Superior temporal gyrus (tissue), 1 donor: ENCODE measurements around the gene APBB1IP.
"Not testable (repeated sequence)": the region's sequence is repeated elsewhere in the genome, so short reads cannot be mapped to it uniquely, and the experiment has no call there.

Source experiments
- DNase-seq: peaks from one replicate; pipeline ENCODE4 v3.0.0-alpha.2; 2016; ENCODE audit errors: extremely low spot score

Gene APBB1IP

DNA sequence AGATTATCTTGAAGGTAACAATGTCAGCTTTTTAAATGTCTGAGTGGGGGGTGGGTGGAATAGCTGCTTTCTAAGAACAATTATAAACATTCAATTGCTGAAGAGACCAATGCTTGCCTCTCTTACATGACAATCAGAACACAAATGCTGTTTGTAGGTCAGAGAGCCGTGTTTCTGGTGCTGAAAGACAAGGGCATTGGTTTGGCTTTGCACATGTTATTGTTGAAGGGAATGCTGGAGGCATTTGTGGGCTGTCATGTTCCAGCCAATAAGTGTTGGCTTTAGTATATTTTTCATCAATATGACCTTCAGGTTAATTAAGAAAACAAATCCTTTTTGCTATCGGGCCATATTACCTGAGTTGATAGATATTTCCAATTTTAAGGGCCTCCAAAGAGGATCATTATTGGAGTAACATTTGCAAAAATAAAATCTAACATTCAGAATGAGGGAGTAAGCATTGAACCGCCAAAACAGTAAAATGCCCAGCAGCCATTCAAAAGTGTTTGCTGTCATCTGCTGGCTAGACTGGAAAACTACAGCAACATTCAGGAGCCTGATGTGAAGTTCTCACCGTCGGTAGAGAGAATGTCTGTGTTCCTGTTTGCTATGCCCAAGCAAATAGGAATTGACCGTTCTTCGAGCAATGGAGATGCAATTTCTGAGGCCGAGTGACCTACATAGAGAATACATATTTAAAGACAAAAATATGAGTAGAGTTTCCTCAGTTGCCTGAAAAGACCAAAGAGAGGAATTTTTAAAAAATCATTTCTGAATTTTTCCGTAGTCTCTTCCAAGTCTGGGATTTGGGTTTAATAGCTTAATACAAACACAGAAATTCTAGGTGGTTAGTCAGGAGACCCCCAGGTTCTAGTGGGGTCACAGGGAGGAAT is 118.9 kb downstream of the APBB1IP start:
- peak; percentile 84 for DNase-seq

DNA sequence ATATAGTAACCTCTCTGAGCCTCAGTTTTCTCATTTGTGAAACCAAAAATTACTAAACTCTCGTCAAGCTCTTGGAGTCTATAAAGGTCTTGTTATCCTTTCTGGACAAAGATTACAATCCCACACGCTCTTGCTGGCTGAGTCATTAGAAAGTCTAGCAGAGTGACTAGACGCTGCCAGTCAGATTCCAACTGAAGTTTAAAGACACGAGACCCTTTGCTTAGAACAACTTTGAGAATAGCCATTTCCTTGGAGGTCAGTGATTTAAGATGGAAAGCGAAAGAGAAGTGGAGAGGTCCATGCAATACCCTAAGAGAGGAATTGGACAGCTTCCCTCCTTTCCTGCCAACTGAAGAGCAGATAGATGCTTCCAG is 119.5 kb downstream of the APBB1IP start:
- DNase-seq = no peak

DNA sequence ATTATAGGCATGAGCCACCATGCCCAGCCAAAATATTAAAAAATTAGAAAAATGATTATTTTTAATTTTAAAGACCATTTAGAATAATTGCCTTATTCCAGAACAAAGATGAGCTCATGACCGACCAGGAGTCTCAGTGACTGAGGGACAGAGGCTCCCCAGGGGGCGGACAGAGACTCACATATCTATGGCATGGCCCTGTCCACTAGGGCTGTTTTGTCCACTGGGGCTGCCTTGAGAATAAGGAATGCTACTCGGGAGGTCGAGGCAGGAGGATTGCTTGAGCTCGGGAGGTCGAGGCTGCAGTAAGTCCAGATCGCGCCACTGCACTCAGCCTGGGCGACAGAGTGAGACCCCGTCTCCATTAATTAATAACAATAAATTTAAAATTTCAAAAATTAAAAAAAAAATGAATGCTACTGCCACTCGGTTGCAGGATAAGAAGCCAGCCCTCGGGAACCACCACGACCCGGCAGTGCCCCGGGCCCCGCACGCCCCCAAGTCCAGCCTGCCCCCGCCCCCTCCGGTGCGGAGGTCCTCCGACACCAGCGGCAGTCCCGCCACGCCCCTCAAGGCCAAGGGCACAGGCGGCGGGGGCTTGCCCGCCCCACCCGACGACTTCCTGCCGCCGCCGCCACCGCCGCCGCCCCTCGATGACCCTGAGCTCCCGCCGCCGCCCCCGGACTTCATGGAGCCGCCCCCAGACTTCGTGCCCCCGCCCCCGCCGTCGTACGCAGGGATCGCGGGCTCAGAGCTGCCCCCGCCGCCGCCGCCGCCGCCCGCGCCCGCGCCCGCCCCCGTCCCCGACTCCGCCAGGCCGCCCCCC is 128.6 kb downstream of the APBB1IP start:
- no peak for DNase-seq

DNA sequence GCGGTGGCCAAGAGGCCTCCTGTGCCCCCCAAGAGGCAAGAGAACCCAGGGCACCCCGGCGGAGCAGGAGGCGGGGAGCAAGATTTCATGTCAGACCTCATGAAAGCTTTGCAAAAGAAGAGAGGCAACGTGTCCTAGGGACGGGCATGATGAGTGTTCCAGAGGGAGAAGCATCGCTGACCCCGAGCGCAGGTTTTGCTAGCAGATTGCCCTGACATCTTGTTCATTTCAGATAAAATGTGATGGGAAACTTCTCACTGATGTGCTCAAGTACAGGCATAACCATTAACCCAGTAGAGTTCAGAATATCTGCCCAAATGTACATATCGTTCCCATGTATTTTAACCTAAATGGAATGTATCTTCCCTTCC is 129.2 kb downstream of the APBB1IP start:
- no peak for DNase-seq

DNA sequence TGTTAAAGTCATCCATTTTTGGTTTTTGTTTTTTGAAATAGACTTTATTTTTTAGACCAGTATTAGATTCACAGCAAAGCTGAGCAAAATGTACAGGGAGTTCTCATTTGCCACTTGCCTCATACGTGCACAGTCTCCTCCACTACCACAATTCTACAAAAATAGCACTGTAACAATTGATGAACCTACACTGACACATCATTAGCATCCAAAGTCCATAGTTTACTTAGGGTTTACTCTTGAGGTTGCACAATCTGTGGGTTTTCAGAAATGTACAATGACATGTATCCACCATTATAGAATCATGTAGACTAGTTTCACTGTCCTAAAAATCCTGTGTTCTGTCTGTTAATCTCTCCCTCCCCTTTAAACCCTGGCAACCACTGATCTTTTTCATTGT is 133.5 kb downstream of the APBB1IP start:
- DNase-seq = no peak

DNA sequence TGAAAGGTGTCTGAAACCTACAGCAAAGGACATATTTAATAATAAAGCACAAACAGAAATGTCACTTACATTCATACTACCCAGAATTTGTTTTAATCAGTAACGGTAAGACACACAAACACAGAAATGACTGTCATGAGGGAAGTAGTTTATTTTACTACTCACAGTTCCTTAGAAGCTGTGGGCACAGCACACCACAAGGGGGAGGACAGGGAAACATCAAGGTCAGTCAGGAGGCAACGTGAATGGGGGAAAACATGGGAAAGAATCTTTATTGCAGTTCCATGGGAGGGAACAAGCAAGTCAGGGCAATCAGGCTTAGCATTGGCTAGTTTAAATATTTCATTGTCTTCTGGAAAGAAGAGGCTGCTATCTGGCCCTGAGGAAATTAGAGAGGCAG is 135.5 kb downstream of the APBB1IP start:
- DNase-seq = no peak

DNA sequence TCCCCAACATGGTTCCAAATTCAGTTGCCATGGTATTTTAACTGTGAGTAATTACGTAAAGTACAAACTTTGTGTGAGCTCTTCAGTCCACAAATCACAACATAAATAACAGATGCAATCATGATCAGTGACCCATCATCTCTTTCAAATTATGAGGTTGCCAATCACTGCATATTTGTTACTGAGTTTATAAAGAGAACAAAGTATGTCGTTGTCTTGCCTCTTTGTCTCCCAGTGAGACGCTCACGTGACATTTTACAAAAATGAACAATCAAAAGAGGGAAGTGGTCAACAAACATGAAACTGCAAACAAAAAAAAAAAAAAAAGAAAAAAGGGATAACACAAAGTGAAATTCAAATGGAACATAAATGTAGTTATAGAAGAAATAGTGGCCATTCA is 136.6 kb downstream of the APBB1IP start:
- no peak for DNase-seq

DNA sequence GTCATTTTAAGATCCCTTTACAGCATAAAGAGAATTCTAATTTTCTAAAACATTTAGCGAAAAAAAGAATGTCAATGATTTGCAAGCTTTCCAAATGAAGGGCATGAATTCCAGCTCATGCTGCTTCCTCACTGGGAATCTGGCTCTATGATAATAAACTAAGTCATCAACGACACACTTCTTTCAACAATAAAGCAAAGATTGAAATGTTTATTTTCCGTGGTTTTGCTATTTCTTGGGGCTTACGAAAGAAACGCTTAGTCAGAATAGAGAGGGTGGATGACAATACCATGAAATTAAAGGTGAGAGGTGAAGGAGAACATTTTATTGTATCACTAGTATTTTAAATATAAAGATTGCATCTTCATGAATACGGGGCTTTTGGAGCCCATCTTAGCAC is 140.2 kb downstream of the APBB1IP start:
- not testable (repeated sequence) for DNase-seq

DNA sequence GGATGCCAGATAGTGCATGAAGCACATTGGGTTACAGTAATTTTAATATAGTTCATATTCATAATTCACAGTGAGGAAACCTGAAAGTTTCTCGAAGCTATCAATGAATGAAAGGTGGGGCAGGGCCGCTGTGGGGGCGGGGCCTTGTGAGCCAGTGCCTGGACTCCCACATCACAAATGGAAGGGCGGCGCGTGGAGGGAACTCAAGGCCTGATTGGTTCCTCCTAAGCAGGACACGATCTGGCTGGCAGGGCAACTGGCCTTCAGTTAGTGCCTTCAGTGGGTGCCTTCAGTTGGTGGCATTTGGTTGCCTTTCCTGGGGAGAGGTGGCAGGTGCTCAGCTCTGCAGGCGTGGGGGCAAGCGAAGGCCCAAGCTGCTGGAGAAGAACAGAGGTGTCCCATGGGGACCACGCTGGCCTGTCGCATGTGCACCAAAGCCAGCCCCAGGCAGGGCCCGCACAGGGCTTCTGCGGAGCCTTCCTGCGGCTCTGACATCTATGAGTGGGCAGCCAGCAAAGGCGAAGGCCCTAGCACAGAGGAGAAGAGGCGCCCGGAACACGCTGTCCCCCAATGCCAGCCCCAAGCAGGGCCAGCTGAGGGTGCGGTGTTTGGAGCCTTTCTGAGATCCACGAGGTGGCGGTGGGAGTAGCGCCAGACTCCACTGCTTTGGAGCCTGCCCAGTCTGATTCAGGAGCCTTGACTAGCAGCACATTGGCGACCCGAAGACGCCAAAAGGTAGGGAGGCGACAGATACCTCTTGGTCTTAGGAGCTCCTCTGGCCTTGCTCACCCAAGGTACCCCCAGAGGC is 141.3 kb downstream of the APBB1IP start:
- DNase-seq = no peak

DNA sequence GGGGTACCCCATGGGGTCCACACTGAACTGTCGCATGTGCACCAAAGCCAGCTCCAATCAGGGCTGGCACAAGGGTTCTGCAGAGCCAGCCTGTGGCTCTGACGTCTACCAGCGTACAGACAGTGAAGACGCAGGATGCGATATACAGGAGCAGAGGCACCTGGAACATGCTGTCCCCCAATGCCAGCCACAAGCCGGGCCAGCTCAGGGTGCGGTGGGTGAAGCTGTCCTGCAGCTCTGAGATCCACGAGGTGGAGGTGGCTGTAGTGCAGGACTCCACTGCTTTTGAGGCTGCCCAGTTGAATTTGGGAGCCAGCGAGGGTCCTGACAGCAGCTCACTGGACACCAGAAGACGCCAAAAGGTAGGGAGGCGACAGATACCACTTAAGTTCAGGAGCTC is 148.1 kb downstream of the APBB1IP start:
- no peak for DNase-seq

DNA sequence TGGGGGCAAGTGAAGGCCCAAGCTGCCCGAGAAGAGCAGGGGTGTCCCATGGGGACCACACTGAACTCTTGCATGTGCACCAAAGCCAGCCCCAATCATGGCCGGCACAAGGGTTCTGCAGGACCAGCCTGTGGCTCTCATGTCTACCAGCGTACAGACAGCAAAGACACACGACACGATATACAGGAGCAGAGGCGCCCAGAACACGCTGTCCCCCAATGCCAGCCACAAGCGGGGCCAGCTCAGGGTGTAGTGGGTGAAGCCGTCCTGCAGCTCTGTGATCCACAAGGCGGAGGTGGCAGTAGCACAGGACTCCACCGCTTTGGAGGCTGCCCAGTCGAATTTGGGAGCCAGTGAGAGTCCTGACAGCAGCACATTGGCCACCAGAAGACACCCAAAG is 150.5 kb downstream of the APBB1IP start:
- DNase-seq = no peak

DNA sequence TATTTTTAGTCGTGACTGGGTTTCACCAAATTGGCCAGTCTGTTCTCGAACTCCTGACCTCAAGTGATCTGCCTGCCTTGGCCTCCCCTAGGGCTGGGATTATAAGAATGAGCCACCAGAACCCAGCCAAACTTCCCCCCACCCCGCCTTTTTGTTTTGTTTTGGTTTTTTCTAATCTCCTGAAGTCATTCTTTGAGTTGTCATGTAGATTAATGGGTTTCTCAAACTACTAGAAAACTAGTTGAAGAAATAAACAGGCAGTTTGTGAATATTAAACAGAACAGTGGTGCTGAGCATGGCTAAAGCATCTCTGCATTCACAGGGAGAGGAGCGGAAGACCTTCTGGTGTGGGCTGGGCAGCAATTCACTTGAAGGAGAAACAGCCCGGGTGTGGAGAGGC is 151.7 kb downstream of the APBB1IP start:
- DNase-seq = not testable (repeated sequence)

DNA sequence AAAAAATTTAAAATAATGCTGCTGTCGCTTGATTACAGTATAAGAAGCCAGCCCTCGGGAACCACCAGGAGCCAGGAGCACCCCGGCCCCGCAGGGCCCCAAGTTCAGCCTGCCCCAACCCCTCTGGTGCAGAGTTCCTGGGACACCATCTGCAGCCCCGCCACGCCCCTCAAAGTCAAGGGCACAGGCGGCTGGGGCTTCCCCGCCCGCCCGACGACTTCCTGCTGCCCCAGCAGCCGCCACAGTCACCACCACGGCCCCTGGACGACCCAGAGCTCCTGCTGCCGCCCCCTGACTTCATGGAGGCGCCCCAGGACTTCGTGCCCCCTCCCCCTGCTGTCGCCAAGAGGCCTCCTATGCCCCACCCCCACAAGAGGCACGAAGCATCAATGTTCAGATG is 155.8 kb downstream of the APBB1IP start:
- DNase-seq = no peak

DNA sequence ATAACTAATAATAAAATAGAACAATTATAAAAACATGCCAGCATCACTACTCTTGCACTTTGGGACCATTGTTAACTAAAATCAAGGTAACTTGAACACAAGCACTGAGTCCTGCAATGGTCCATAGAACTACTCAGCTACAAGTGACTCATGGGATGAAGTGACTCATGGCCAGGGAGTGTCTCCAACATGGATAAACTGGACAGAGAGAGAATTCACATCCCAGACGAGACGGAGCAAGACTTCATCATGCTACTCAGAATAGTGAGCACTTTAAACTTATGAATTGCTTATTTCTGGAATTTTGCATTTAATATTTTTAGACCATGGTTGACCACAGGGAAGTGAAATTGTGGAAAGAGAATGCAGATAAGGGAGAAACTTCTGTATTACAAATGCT is 165.1 kb downstream of the APBB1IP start:
- not testable (repeated sequence) for DNase-seq

DNA sequence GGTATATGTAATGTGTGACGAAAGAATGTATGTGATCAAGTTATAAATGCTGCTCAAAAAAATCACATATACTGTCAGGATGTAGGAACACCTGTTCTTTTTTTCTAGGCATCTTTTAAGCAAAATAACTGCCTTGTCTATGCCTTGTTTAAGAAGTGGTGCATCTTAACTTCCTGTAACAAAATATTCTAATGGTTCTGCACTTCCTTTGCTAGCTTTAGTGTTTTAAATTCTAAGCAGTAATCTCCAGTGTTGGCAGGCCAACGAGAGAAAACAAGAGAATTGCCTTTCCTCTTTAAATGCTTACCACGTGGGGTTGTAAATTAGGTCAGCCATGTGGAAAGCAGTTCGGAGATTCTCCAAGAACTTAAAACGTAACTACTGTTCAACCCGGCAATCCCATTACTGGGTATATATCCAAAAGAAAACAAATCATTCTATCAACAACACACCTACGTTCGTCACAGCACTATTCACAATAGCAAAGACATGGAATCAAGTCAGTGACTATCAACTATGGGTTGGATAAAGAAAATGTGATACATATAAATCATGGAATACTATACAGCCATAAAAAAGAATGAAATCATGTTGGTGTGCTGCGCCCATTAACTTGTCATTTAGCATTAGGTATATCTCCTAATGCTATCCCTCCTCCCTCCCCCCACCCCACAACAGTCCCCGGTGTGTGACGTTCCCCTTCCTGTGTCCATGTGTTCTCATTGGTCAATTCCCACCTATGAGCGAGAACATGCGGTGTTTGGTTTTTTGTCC is 166.4 kb downstream of the APBB1IP start:
- not testable (repeated sequence) for DNase-seq

DNA sequence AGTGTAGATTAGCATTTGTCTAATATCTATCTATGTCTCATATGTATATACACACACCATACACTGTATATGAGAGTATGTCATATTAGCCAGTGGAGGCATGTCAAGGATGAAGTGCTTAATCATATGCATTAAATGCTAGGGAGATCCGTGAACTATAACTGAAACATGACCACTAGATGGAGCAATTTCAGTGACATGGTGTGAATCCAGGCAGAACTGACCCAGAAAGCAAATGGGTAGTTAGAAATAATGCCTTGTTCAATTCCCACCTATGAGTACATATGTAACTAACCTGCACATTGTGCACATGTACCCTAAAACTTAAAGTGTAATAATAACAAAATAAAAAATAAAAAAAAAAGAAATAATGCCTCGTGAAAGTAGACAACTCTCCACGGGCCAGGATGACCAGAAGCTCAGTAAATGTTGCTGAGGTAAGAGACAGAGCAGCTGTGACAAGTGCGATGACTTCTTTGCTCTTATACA is 168.3 kb downstream of the APBB1IP start:
- peak; percentile 18 for DNase-seq

DNA sequence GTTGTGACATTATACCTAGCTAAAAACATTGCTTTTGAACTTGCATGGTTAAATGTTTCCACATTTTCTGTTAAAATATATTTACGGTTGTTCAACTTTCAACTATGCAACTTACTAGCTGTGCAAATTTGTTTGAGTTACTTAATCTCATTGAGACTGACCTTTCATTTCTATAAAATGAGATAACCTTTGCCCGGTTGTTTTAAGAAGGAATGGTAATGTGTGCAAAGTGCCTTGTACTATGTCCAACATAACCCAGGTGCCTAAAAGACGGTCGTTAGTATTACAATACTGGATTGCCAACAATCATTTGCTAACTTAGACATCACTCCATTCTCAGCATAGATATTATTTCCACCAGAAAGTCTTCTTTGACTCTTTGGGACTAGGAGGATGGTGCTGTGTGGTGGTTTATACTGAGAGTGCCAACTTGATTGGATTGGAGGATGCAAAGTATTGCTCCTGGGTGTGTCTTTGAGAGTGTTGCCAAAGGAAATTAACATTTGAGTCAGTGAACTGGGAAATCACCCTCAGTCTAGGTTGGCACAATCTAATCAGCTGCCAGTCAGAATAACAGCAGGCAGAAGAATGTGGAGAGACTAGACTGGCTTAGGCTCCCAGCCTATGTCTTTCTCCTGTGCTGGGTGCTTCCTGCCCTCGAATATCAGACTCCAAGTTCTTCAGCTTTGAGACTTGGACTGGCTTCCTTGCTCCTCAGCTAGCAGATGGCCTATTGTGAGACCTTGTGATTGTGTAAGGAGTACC is 174.2 kb downstream of the APBB1IP start:
- no peak for DNase-seq
